Measurements from ENCODE around the gene PEPD.

GRCh38 chr19:33508009-33508408, 13.6 kb downstream of the PEPD start:
- TF ChIP-seq CTCF (IDR thresholded peaks at IDR 0.05; ENCODE audit: low read length) (no peak), EZH2 (IDR thresholded peaks at IDR 0.05; ENCODE audit: borderline replicate concordance, low read length) (no peak)

All from OCI-LY1 (cell line).